Neuronal stem cell (in vitro differentiated cells): Measurements from ENCODE around the gene SLC31A1.

Experiments used
- DNase-seq: peaks from one replicate; pipeline ENCODE4 v3.0.0-alpha.2; 2013; ENCODE audit warnings: low spot score
- H2AFZ ChIP-seq: one replicate; pipeline ENCODE4 v1.6.1; 2013; ENCODE audit warnings: mild to moderate bottlenecking, low read length, inconsistent platforms
- H2AK5ac ChIP-seq: 2 replicates; pipeline ENCODE4 v1.6.1; 2013; ENCODE audit warnings: low read depth, mild to moderate bottlenecking, inconsistent platforms, low read length, moderate library complexity, mixed read lengths
- H2BK120ac ChIP-seq: 2 replicates; pipeline ENCODE4 v1.6.1; 2013; ENCODE audit warnings: low read depth, mild to moderate bottlenecking, inconsistent platforms, low read length, moderate library complexity, mixed read lengths
- H2BK12ac ChIP-seq: one replicate; pipeline ENCODE4 v1.6.1; 2013; ENCODE audit warnings: low read length, inconsistent platforms
- H2BK15ac ChIP-seq: 2 replicates; pipeline ENCODE4 v1.6.1; 2013; ENCODE audit warnings: mild to moderate bottlenecking, low read length, inconsistent platforms, mixed read lengths
- H2BK5ac ChIP-seq: one replicate; pipeline ENCODE4 v1.6.1; 2013; ENCODE audit warnings: inconsistent platforms, mild to moderate bottlenecking, low read length, moderate library complexity
- H3K14ac ChIP-seq: one replicate; pipeline ENCODE4 v1.6.1; 2013; ENCODE audit warnings: low read length, inconsistent platforms
- H3K18ac ChIP-seq: 2 replicates; pipeline ENCODE4 v1.6.1; 2013; ENCODE audit warnings: low read length, inconsistent platforms
- H3K23ac ChIP-seq: 2 replicates; pipeline ENCODE4 v1.6.1; 2013; ENCODE audit warnings: low read depth, mild to moderate bottlenecking, mixed read lengths, low read length, inconsistent platforms; ENCODE audit not compliant: poor library complexity
- H3K27ac ChIP-seq: replicated peaks from 3 replicates; pipeline ENCODE4 v1.5.1; 2013; ENCODE audit warnings: low read length, inconsistent platforms
- H3K27me3 ChIP-seq, 3 experiments: 2 replicates each; pipeline ENCODE4 v1.6.1; 2013; ENCODE audit warnings: low read length in 3 of 3, mild to moderate bottlenecking in 2 of 3, inconsistent platforms in 1 of 3, low read depth in 1 of 3, mixed read lengths in 1 of 3, moderate library complexity in 1 of 3; ENCODE audit not compliant: control insufficient read depth in 3 of 3, insufficient read depth in 3 of 3
- H3K36me3 ChIP-seq, 2 donors: replicated peaks in 1 of 2; 2 replicates each; pipeline ENCODE4 v1.6.1; 2013; ENCODE audit warnings: low read length in 2 of 2; ENCODE audit not compliant: control insufficient read depth in 2 of 2, insufficient read depth in 2 of 2
- H3K4ac ChIP-seq: 2 replicates; pipeline ENCODE4 v1.6.1; 2013; ENCODE audit warnings: inconsistent platforms, mild to moderate bottlenecking, low read length, moderate library complexity
- H3K4me1 ChIP-seq, 2 donors: 1 replicate in 1 of 2; 2 replicates in 1 of 2; pipeline ENCODE4 v1.6.1; 2013; ENCODE audit warnings: low read length in 2 of 2, low read depth in 1 of 2; ENCODE audit not compliant: control insufficient read depth in 2 of 2, insufficient read depth in 1 of 2
- H3K4me2 ChIP-seq: one replicate; pipeline ENCODE4 v1.6.1; 2013; ENCODE audit warnings: mild to moderate bottlenecking, low read length, inconsistent platforms; ENCODE audit not compliant: insufficient read depth, poor library complexity, severe bottlenecking
- H3K4me3 ChIP-seq, 2 donors: 2 replicates each; pipeline ENCODE4 v1.5.1; 2013; ENCODE audit warnings: low read length in 2 of 2, mild to moderate bottlenecking in 2 of 2, inconsistent platforms in 1 of 2, moderate library complexity in 1 of 2
- H3K79me1 ChIP-seq: one replicate; pipeline ENCODE4 v1.6.1; 2013; ENCODE audit warnings: low read depth, mild to moderate bottlenecking, inconsistent platforms, low read length, moderate library complexity
- H3K9ac ChIP-seq: one replicate; pipeline ENCODE4 v1.6.1; 2013; ENCODE audit warnings: mild to moderate bottlenecking, low read depth, low read length, inconsistent platforms; ENCODE audit not compliant: poor library complexity
- H3K9me3 ChIP-seq, 2 donors: replicated peaks in 1 of 2; 2 replicates each; pipeline versions ENCODE3 to v1.6.1; 2013; ENCODE audit warnings: low read length in 2 of 2, mild to moderate bottlenecking in 2 of 2, inconsistent platforms in 1 of 2, low read depth in 1 of 2, mixed read lengths in 1 of 2, moderate library complexity in 1 of 2; ENCODE audit not compliant: control insufficient read depth in 2 of 2, insufficient read depth in 1 of 2
- H4K8ac ChIP-seq: one replicate; pipeline ENCODE4 v1.6.1; 2013; ENCODE audit warnings: low read depth, mild to moderate bottlenecking, inconsistent platforms, low read length, moderate library complexity
- H4K91ac ChIP-seq: one replicate; pipeline ENCODE4 v1.6.1; 2013; ENCODE audit warnings: low read length, low read depth, mild to moderate bottlenecking, inconsistent platforms; ENCODE audit not compliant: poor library complexity
- WGBS, 2 donors: extraction: QIAGEN DNeasy Blood & Tissue Kit; methylation state at CpG; one replicate each; pipeline ENCODE4 v1.1.7; 2013; ENCODE audit warnings: missing lambda C conversion rate in 2 of 2, mixed read lengths in 1 of 2; ENCODE audit not compliant: insufficient read length in 2 of 2, insufficient replicate concordance in 1 of 2; ENCODE audit errors: extremely low coverage in 2 of 2; 5-methylcytosine and 5-hydroxymethylcytosine counted together

The SLC31A1 gene

GRCh38 chr9:113309204-113309813 lies 88.0 kb downstream of the SLC31A1 start:
- H2AFZ ChIP-seq, result no peak overlapping the region

GRCh38 chr9:113310538-113310937 lies 89.2 kb downstream of the SLC31A1 start:
- no peak overlapping the region for H3K23ac ChIP-seq
- H3K79me1 ChIP-seq, result no peaks in the 10 kb centered on the region
- peak overlapping the region in 1 of 2 donors; percentile 25 for H3K4me3 ChIP-seq
- H3K18ac ChIP-seq, result no peak overlapping the region
- WGBS, 2 donors, result no CpG with 5 or more reads among the region's 3 CpGs
- H3K27ac ChIP-seq, result no peak overlapping the region
- H2BK120ac ChIP-seq, result no peak overlapping the region
- no peak for DNase-seq
- no peak overlapping the region for H4K8ac ChIP-seq
- no peak overlapping the region for H2AFZ ChIP-seq
- H3K27me3 ChIP-seq, result peaks cover 0 to 2% (median 0%) of the 10 kb centered on the region in 3 experiments
- H2BK15ac ChIP-seq, result no peak overlapping the region
- no peak overlapping the region for H2AK5ac ChIP-seq
- H3K4me2 ChIP-seq, result no peak overlapping the region
- no peak overlapping the region for H2BK5ac ChIP-seq
- no peak overlapping the region for H4K91ac ChIP-seq
- no peak overlapping the region for H3K14ac ChIP-seq
- H3K4ac ChIP-seq, result no peak overlapping the region
- no peaks in the 10 kb centered on the region for H3K36me3 ChIP-seq
- no peak overlapping the region for H2BK12ac ChIP-seq
- H3K9me3 ChIP-seq, result no peaks in the 10 kb centered on the region
- H3K9ac ChIP-seq, result no peak overlapping the region
- peaks cover 0 to 8% of the 10 kb centered on the region in 2 donors for H3K4me1 ChIP-seq

More at GRCh38 chr9:113309204-113309813, 88.0 kb downstream of the SLC31A1 start:
- Histone ChIP-seq H3K4me2 (no peak overlapping the region), H3K36me3 (no peaks in the 10 kb centered on the region), H3K23ac (no peak overlapping the region), H2AK5ac (no peak overlapping the region), H2BK15ac (no peak overlapping the region), H4K8ac (no peak overlapping the region), H2BK120ac (no peak overlapping the region), H4K91ac (no peak overlapping the region), H2BK12ac (no peak overlapping the region), H3K18ac (no peak overlapping the region), H3K4ac (no peak overlapping the region), H3K27me3 (peaks cover 0 to 2% (median 0%) of the 10 kb centered on the region in 3 experiments), H3K9ac (no peak overlapping the region), H3K4me1 (peaks cover 0 to 4% of the 10 kb centered on the region in 2 donors), H3K4me3 (no peak overlapping the region), H3K14ac (no peak overlapping the region), H3K9me3 (no peaks in the 10 kb centered on the region), H3K27ac (no peak overlapping the region), H3K79me1 (no peaks in the 10 kb centered on the region), H2BK5ac (no peak overlapping the region)
- no peak for DNase-seq
- WGBS, 2 donors, result no CpG with 5 or more reads among the region's 2 CpGs

GRCh38 chr9:113311961-113312360 lies 90.6 kb downstream of the SLC31A1 start:
- Histone ChIP-seq H2BK12ac (no peak overlapping the region), H3K4me3 (no peak overlapping the region), H3K79me1 (no peaks in the 10 kb centered on the region), H3K4ac (no peak overlapping the region), H2BK5ac (no peak overlapping the region), H3K4me1 (peaks cover 2 to 13% of the 10 kb centered on the region in 2 donors), H3K9ac (no peak overlapping the region), H3K36me3 (no peaks in the 10 kb centered on the region), H4K8ac (no peak overlapping the region), H3K9me3 (no peaks in the 10 kb centered on the region), H3K27me3 (peaks cover 0 to 2% (median 0%) of the 10 kb centered on the region in 3 experiments), H2AFZ (no peak overlapping the region), H3K14ac (no peak overlapping the region), H3K27ac (no peak overlapping the region), H3K23ac (no peak overlapping the region), H2BK120ac (no peak overlapping the region), H3K18ac (no peak overlapping the region), H2BK15ac (no peak overlapping the region), H2AK5ac (no peak overlapping the region), H3K4me2 (no peak overlapping the region), H4K91ac (no peak overlapping the region)
- no peak for DNase-seq
- WGBS, 2 donors, result no CpG with 5 or more reads among the region's 3 CpGs

GRCh38 chr9:113313261-113313660 lies 91.9 kb downstream of the SLC31A1 start:
- Histone ChIP-seq H3K36me3 (no peaks in the 10 kb centered on the region), H2BK12ac (no peak overlapping the region), H3K4ac (no peak overlapping the region), H2BK5ac (no peak overlapping the region), H4K8ac (no peak overlapping the region), H3K27ac (no peak overlapping the region), H3K14ac (no peak overlapping the region), H3K4me2 (no peak overlapping the region), H2AFZ (no peak overlapping the region), H2BK15ac (no peak overlapping the region), H3K9ac (no peak overlapping the region), H3K9me3 (no peaks in the 10 kb centered on the region), H2AK5ac (no peak overlapping the region), H3K4me1 (peaks cover 2 to 9% of the 10 kb centered on the region in 2 donors), H2BK120ac (no peak overlapping the region), H4K91ac (no peak overlapping the region), H3K23ac (no peak overlapping the region), H3K4me3 (no peak overlapping the region), H3K79me1 (no peaks in the 10 kb centered on the region), H3K18ac (no peak overlapping the region), H3K27me3 (peaks cover 0 to 2% (median 0%) of the 10 kb centered on the region in 3 experiments)
- WGBS, 2 donors, result no CpG with 5 or more reads among the region's 5 CpGs
- DNase-seq, result no peak
